ENCODE results near the gene FAM193B. TPM values are rescaled to one million over a fixed set of nuclear protein-coding genes. Genes with fewer than 3 reads are reported as not detected.

Gene FAM193B
- polyA plus RNA-seq, 1 of the 3 experiments (the other 2 are of a cell fraction), result 48.1 TPM

GRCh38 chr5:177590406-177590805, 36.0 kb upstream of the FAM193B start:
- H3K9ac ChIP-seq, result no peak overlapping the region
- ChIA-PET POLR2A (interaction anchor here (0.8 kb wide), 1 partner anchor 239 kb away, joined by 3 read pairs; the partner anchor contains the start of gene LMAN2), CTCF (no interaction called here)
- H3K4me2 ChIP-seq, result no peak overlapping the region
- no peaks in the 10 kb centered on the region for H3K9me3 ChIP-seq
- DNase-seq, result no peak
- H4K20me1 ChIP-seq (ENCODE audit: insufficient read depth), result peaks cover 6% of the 10 kb centered on the region; the same call in 1 of the 2 replicates
- 41% methylated on average over 1 of the region's 1 CpG for WGBS (ENCODE audit: low lambda C conversion rate)
- no peak for TF ChIP-seq PBX3 (IDR thresholded peaks at IDR 0.05)
- no peak for TF ChIP-seq FOSL2 (IDR thresholded peaks at IDR 0.05; ENCODE audit: borderline replicate concordance, low read depth)
- no peak for TF ChIP-seq GABPA (IDR thresholded peaks at IDR 0.05; ENCODE audit: low read depth)
- no peak for TF ChIP-seq POLR2AphosphoS5 (IDR thresholded peaks at IDR 0.05; ENCODE audit: low read depth, low read length)
- no peak for TF ChIP-seq NFIC (IDR thresholded peaks at IDR 0.05; ENCODE audit: borderline replicate concordance)
- no peak for TF ChIP-seq USF2 (IDR thresholded peaks at IDR 0.05; ENCODE audit: borderline replicate concordance, low read depth, low read length)
- TF ChIP-seq MEF2A (IDR thresholded peaks at IDR 0.05; ENCODE audit: borderline replicate concordance, low read depth), result no peak
- no peak for TF ChIP-seq RAD21 (IDR thresholded peaks at IDR 0.05; ENCODE audit: low read length)
- no peak for TF ChIP-seq RXRA (IDR thresholded peaks at IDR 0.05; ENCODE audit: borderline replicate concordance, low read depth)
- peaks cover 3% of the 10 kb centered on the region for H3F3A ChIP-seq (replicated peaks; ENCODE audit: insufficient read depth)
- H3K9me2 ChIP-seq, result no peaks in the 10 kb centered on the region
- no peak overlapping the region for H3K27ac ChIP-seq (ENCODE audit: low read depth in 2 of 2, low read length in 1 of 2)
- peaks cover 20 to 24% of the 10 kb centered on the region in 2 experiments for H3K36me3 ChIP-seq (replicated peaks in 1 of 2; ENCODE audit: control insufficient read depth in 1 of 2, insufficient read depth in 2 of 2, low read length in 1 of 2)
- no peak overlapping the region for H2AFZ ChIP-seq (ENCODE audit: low read depth)
- peaks cover 7 to 9% of the 10 kb centered on the region in 2 experiments; a peak in 2 of 4 replicates for H3K4me1 ChIP-seq (ENCODE audit: control insufficient read depth in 1 of 2, insufficient read depth in 2 of 2, low read depth in 1 of 2, low read length in 1 of 2)
- no peak overlapping the region for H3K4me3 ChIP-seq (ENCODE audit: low read depth in 2 of 2, low read length in 1 of 2)
- H3K27me3 ChIP-seq (ENCODE audit: insufficient read depth), result peaks cover 14% of the 10 kb centered on the region
- H3K79me2 ChIP-seq (ENCODE audit: insufficient read depth), result peaks cover 24% of the 10 kb centered on the region

- no peaks in the 10 kb centered on the region for H3F3A ChIP-seq (replicated peaks; ENCODE audit: insufficient read depth)
- H3K9me3 ChIP-seq, result no peaks in the 10 kb centered on the region
- ChIA-PET CTCF (interaction anchor here (0.8 kb wide), 1 partner anchor 27 kb away, joined by 3 read pairs; no protein-coding TSS in a partner anchor), POLR2A (no interaction called here)
- peaks cover 5% of the 10 kb centered on the region; the same call in 1 of the 2 replicates for H4K20me1 ChIP-seq (ENCODE audit: insufficient read depth)
- H3K27ac ChIP-seq (ENCODE audit: low read depth in 2 of 2, low read length in 1 of 2), result no peak overlapping the region
- TF ChIP-seq CHD2 (IDR thresholded peaks at IDR 0.05; ENCODE audit: low read length, partially characterized antibody), result no peak
- H3K4me1 ChIP-seq (ENCODE audit: control insufficient read depth in 1 of 2, insufficient read depth in 2 of 2, low read depth in 1 of 2, low read length in 1 of 2), result peaks cover 6 to 7% of the 10 kb centered on the region in 2 experiments; a peak in 2 of 4 replicates
- H3K4me2 ChIP-seq, result no peak overlapping the region
- 55% methylated on average over 13 of the region's 13 CpGs for WGBS (ENCODE audit: low lambda C conversion rate)
- H3K9me2 ChIP-seq, result no peaks in the 10 kb centered on the region
- no peak overlapping the region for H3K4me3 ChIP-seq (ENCODE audit: low read depth in 2 of 2, low read length in 1 of 2)
- H3K27me3 ChIP-seq (ENCODE audit: insufficient read depth), result peaks cover 14% of the 10 kb centered on the region
- no peak for DNase-seq
- peaks cover under 1 to 5% of the 10 kb centered on the region in 2 experiments for H3K36me3 ChIP-seq (replicated peaks in 1 of 2; ENCODE audit: control insufficient read depth in 1 of 2, insufficient read depth in 2 of 2, low read length in 1 of 2)
- H2AFZ ChIP-seq (ENCODE audit: low read depth), result no peak overlapping the region
- H3K79me2 ChIP-seq (ENCODE audit: insufficient read depth), result peaks cover 14% of the 10 kb centered on the region
- no peak overlapping the region for H3K9ac ChIP-seq
These were observed 34.1 kb upstream of the FAM193B start for GRCh38 chr5:177588413-177588909.
